ENCODE measurements around the gene ACSL3. TPM values are rescaled to one million over a fixed set of nuclear protein-coding genes. Genes with fewer than 3 reads are reported as not detected.
A peak's percentile ranks its signal among the peaks of the same experiment; 100 is the strongest.

The ACSL3 gene
- total and polyA plus RNA-seq, 7 donors = 7.9 to 75.7 (median 48.2) TPM

- H3K27me3 ChIP-seq = no peaks in the 10 kb centered on the region
- no peak for TF ChIP-seq POLR2A (IDR thresholded peaks at IDR 0.05)
- H3K4me3 ChIP-seq = no peak overlapping the region
- no peaks in the 10 kb centered on the region for H3K36me3 ChIP-seq
- peak overlapping the region in 1 of 4 donors; percentile 35 for H3K27ac ChIP-seq
- no peaks in the 10 kb centered on the region for H3K9me3 ChIP-seq
- 84 to 88% methylated on average over 4 of the region's 4 CpGs for WGBS, 2 donors
- DNase-seq = no peak
- H3K4me1 ChIP-seq = peaks cover 2 to 36% (median 17%) of the 10 kb centered on the region in 4 donors
- intact Hi-C loops (cut with DNase I) = no loop called here
Observed at GRCh38 chr2:222891890-222892289, 31.1 kb downstream of the ACSL3 start.

- no peaks in the 10 kb centered on the region for H3K27me3 ChIP-seq
- intact Hi-C loops (cut with DNase I) = no loop called here
- WGBS, 2 donors = 80 to 83% methylated on average over 2 of the region's 2 CpGs
- H3K9me3 ChIP-seq = no peaks in the 10 kb centered on the region
- peaks cover 2 to 32% (median 17%) of the 10 kb centered on the region in 4 donors for H3K4me1 ChIP-seq
- peak overlapping the region in 1 of 4 donors; percentile 35 for H3K27ac ChIP-seq
- DNase-seq = no peak
- H3K36me3 ChIP-seq = no peaks in the 10 kb centered on the region
- no peak overlapping the region for H3K4me3 ChIP-seq
- TF ChIP-seq CTCF (IDR thresholded peaks at IDR 0.05) = no peak
- no peak for TF ChIP-seq POLR2A (IDR thresholded peaks at IDR 0.05)
- no peak for TF ChIP-seq POLR2AphosphoS5 (IDR thresholded peaks at IDR 0.05)
- no peak for TF ChIP-seq EP300 (IDR thresholded peaks at IDR 0.05)
Observed at GRCh38 chr2:222892321-222892720, 31.5 kb downstream of the ACSL3 start.

- WGBS, 2 donors = 92 to 96% methylated on average over 1 of the region's 1 CpG
Observed at GRCh38 chr2:222892761-222893160, 31.9 kb downstream of the ACSL3 start.

GRCh38 chr2:222893716-222894115 is 32.9 kb downstream of the ACSL3 start:
- TF ChIP-seq POLR2A (IDR thresholded peaks at IDR 0.05) (no peak), CTCF (IDR thresholded peaks at IDR 0.05) (no peak)
- no peak for DNase-seq
- intact Hi-C loops (cut with DNase I) = no loop called here
- H3K27me3 ChIP-seq = no peaks in the 10 kb centered on the region
- WGBS, 2 donors = 98 to 99% methylated on average over 4 of the region's 4 CpGs
- peaks cover 2 to 35% (median 25%) of the 10 kb centered on the region in 4 donors for H3K4me1 ChIP-seq
- H3K4me3 ChIP-seq = no peak overlapping the region
- H3K9me3 ChIP-seq = no peaks in the 10 kb centered on the region
- H3K36me3 ChIP-seq = no peaks in the 10 kb centered on the region
- H3K27ac ChIP-seq = no peak overlapping the region

More at GRCh38 chr2:222892761-222893160, 31.9 kb downstream of the ACSL3 start:
- H3K4me1 ChIP-seq = peaks cover 2 to 29% (median 17%) of the 10 kb centered on the region in 4 donors
- H3K9me3 ChIP-seq = no peaks in the 10 kb centered on the region
- no peaks in the 10 kb centered on the region for H3K27me3 ChIP-seq
- H3K4me3 ChIP-seq = no peak overlapping the region
- intact Hi-C loops (cut with DNase I) = no loop called here
- TF ChIP-seq POLR2AphosphoS5 (IDR thresholded peaks at IDR 0.05) (no peak), EP300 (IDR thresholded peaks at IDR 0.05) (no peak), CTCF (IDR thresholded peaks at IDR 0.05) (no peak), POLR2A (IDR thresholded peaks at IDR 0.05) (no peak)
- DNase-seq = no peak
- no peak overlapping the region for H3K27ac ChIP-seq
- no peaks in the 10 kb centered on the region for H3K36me3 ChIP-seq

- Histone ChIP-seq H3K9me3 (no peaks in the 10 kb centered on the region), H3K27me3 (no peaks in the 10 kb centered on the region), H3K36me3 (no peaks in the 10 kb centered on the region), H3K4me1 (peaks cover 2 to 43% (median 35%) of the 10 kb centered on the region in 4 donors), H3K4me3 (no peak overlapping the region), H3K27ac (no peak overlapping the region)
- no peak for DNase-seq
- no peak for TF ChIP-seq EP300 (IDR thresholded peaks at IDR 0.05)
- TF ChIP-seq CTCF (IDR thresholded peaks at IDR 0.05) = no peak
- no peak for TF ChIP-seq POLR2AphosphoS5 (IDR thresholded peaks at IDR 0.05)
- TF ChIP-seq POLR2A (IDR thresholded peaks at IDR 0.05) = no peak
- intact Hi-C loops (cut with DNase I) = no loop called here
- no CpG with 5 or more reads among the region's 1 CpG for WGBS, 2 donors
Observed at GRCh38 chr2:222895144-222895543, 34.3 kb downstream of the ACSL3 start.

Measured in sigmoid colon (tissue), 7 donors.